OCI-LY1 (cell line): ENCODE data around the gene KCNT2.

Source experiments
- H2AFZ ChIP-seq: fragments of 200-600 bp; sonication (generic), shearing (Covaris generic); 2 replicates; pipeline ENCODE4 v1.6.0; 2014; ENCODE audit warnings: antibody characterized with exemption, mild to moderate bottlenecking, low read length
- H3F3A ChIP-seq: fragments of 200-600 bp; sonication (generic), shearing (Covaris generic); 2 replicates; pipeline ENCODE4 v1.6.0; 2014; ENCODE audit warnings: mild to moderate bottlenecking, antibody characterized with exemption, low read length, moderate library complexity; ENCODE audit not compliant: insufficient read depth
- H3K27ac ChIP-seq: fragments of 200-600 bp; sonication (generic); 2 replicates; pipeline ENCODE4 v1.5.1; 2014; ENCODE audit warnings: low read length, mixed run types, mild to moderate bottlenecking, low read depth; ENCODE audit not compliant: poor library complexity, severe bottlenecking
- H3K27me3 ChIP-seq: fragments of 200-600 bp; sonication (generic); 2 replicates; pipeline ENCODE4 v1.6.0; 2014; ENCODE audit warnings: antibody characterized with exemption, mild to moderate bottlenecking, low read length, moderate library complexity; ENCODE audit not compliant: insufficient read depth
- H3K36me3 ChIP-seq: fragments of 200-600 bp; sonication (generic); 2 replicates; pipeline ENCODE4 v1.6.1; 2014; ENCODE audit warnings: mild to moderate bottlenecking, antibody characterized with exemption, low read length, moderate library complexity, mixed read lengths; ENCODE audit not compliant: insufficient read depth
- H3K4me1 ChIP-seq: fragments of 200-600 bp; sonication (generic); 2 replicates; pipeline ENCODE4 v1.5.1; 2014; ENCODE audit warnings: mild to moderate bottlenecking, low read length, moderate library complexity; ENCODE audit not compliant: insufficient read depth, severe bottlenecking
- H3K4me2 ChIP-seq: fragments of 200-600 bp; sonication (generic), shearing (Covaris generic); 2 replicates; pipeline ENCODE4 v1.6.1; 2014; ENCODE audit warnings: low read length
- H3K4me3 ChIP-seq: fragments of 200-600 bp; sonication (generic); 2 replicates; pipeline ENCODE4 v1.5.1; 2014; ENCODE audit warnings: low read length, low read depth, mild to moderate bottlenecking, mixed read lengths; ENCODE audit not compliant: poor library complexity, severe bottlenecking
- H3K79me2 ChIP-seq: fragments of 200-600 bp; shearing (Covaris generic); 2 replicates; pipeline ENCODE4 v1.6.1; 2016; ENCODE audit warnings: mixed run types, low read length, mixed read lengths; ENCODE audit not compliant: insufficient read depth
- H3K9ac ChIP-seq: fragments of 200-600 bp; sonication (generic), shearing (Covaris generic); 2 replicates; pipeline ENCODE4 v1.6.1; 2014; ENCODE audit warnings: mild to moderate bottlenecking, low read length, mixed read lengths
- H3K9me2 ChIP-seq: fragments of 200-600 bp; sonication (generic), shearing (Covaris generic); 2 replicates; pipeline ENCODE4 v1.6.1; 2014; ENCODE audit warnings: low read depth, mild to moderate bottlenecking, low read length, mixed read lengths
- H3K9me3 ChIP-seq: fragments of 200-600 bp; shearing (Covaris generic); 2 replicates; pipeline ENCODE4 v1.6.1; 2014; ENCODE audit warnings: low read length, mixed read lengths
- H4K20me1 ChIP-seq: fragments of 200-600 bp; sonication (generic), shearing (Covaris generic); 2 replicates; pipeline ENCODE4 v1.6.0; 2016; ENCODE audit warnings: mild to moderate bottlenecking, low read length; ENCODE audit not compliant: insufficient read depth
- CTCF ChIP-seq: fragments of 200-600 bp; sonication (generic), shearing (Covaris generic); IDR thresholded peaks from 2 replicates; pipeline ENCODE4 v1.5.1; 2017; ENCODE audit warnings: mild to moderate bottlenecking, antibody characterized with exemption, low read length, moderate library complexity, mixed read lengths
- EZH2 ChIP-seq: fragments of 200-600 bp; sonication (generic), shearing (Covaris generic); IDR thresholded peaks from 2 replicates; pipeline ENCODE4 v1.8.0; 2017; ENCODE audit warnings: borderline replicate concordance, mixed run types, mild to moderate bottlenecking, antibody characterized with exemption, low read length, moderate library complexity, mixed read lengths

KCNT2 gene

GRCh38 chr1:196377811-196378210, 230.4 kb downstream of the KCNT2 start:
- Histone ChIP-seq H2AFZ (no peak overlapping the region), H3K9ac (no peak overlapping the region), H3F3A (no peaks in the 10 kb centered on the region), H3K4me1 (no peaks in the 10 kb centered on the region), H3K4me3 (no peak overlapping the region), H3K27ac (no peak overlapping the region), H3K9me2 (no peaks in the 10 kb centered on the region), H4K20me1 (no peaks in the 10 kb centered on the region), H3K9me3 (no peaks in the 10 kb centered on the region), H3K79me2 (no peaks in the 10 kb centered on the region), H3K36me3 (no peaks in the 10 kb centered on the region), H3K4me2 (no peak overlapping the region), H3K27me3 (no peaks in the 10 kb centered on the region)
- no peak for TF ChIP-seq CTCF
- no peak for TF ChIP-seq EZH2

- H3K9ac ChIP-seq: no peak overlapping the region
- H3K27ac ChIP-seq: no peak overlapping the region
- no peaks in the 10 kb centered on the region for H3K9me2 ChIP-seq
- no peaks in the 10 kb centered on the region for H3F3A ChIP-seq
- H3K4me2 ChIP-seq: no peak overlapping the region
- no peak overlapping the region for H2AFZ ChIP-seq
- no peaks in the 10 kb centered on the region for H3K36me3 ChIP-seq
- no peak overlapping the region for H3K4me3 ChIP-seq
- H3K79me2 ChIP-seq: no peaks in the 10 kb centered on the region
- no peaks in the 10 kb centered on the region for H3K4me1 ChIP-seq
- no peaks in the 10 kb centered on the region for H4K20me1 ChIP-seq
- TF ChIP-seq CTCF (no peak), EZH2 (no peak)
- no peaks in the 10 kb centered on the region for H3K27me3 ChIP-seq
- H3K9me3 ChIP-seq: no peaks in the 10 kb centered on the region
Measured at GRCh38 chr1:196376630-196377328, 231.5 kb downstream of the KCNT2 start.

GRCh38 chr1:196373798-196374197, 234.4 kb downstream of the KCNT2 start:
- H3K79me2 ChIP-seq: no peaks in the 10 kb centered on the region
- H3K9ac ChIP-seq: no peak overlapping the region
- H3K27ac ChIP-seq: no peak overlapping the region
- no peak overlapping the region for H3K4me3 ChIP-seq
- H3K4me1 ChIP-seq: no peaks in the 10 kb centered on the region
- H3K27me3 ChIP-seq: no peaks in the 10 kb centered on the region
- no peaks in the 10 kb centered on the region for H3K9me3 ChIP-seq
- no peaks in the 10 kb centered on the region for H4K20me1 ChIP-seq
- H2AFZ ChIP-seq: no peak overlapping the region
- no peak overlapping the region for H3K4me2 ChIP-seq
- no peaks in the 10 kb centered on the region for H3K9me2 ChIP-seq
- no peaks in the 10 kb centered on the region for H3F3A ChIP-seq
- H3K36me3 ChIP-seq: no peaks in the 10 kb centered on the region
- no peak for TF ChIP-seq EZH2
- no peak for TF ChIP-seq CTCF
